Parathyroid adenoma (tissue), 2 donors: ENCODE results near the gene SYT7.

Experiments used
- H2AFZ ChIP-seq: fragments of 300-600 bp; sonication (generic); one replicate; pipeline ENCODE4 v1.7.0; 2017; ENCODE audit warnings: antibody characterized with exemption, mild to moderate bottlenecking
- H3K27ac ChIP-seq: fragments of 300-600 bp; sonication (generic); one replicate; pipeline ENCODE4 v1.7.0; 2017
- H3K27me3 ChIP-seq: fragments of 300-600 bp; sonication (generic); one replicate; pipeline ENCODE4 v1.7.0; 2017; ENCODE audit warnings: low read length; ENCODE audit not compliant: control insufficient read depth, insufficient read depth
- H3K36me3 ChIP-seq: fragments of 300-600 bp; sonication (generic); one replicate; pipeline ENCODE4 v1.7.0; 2017; ENCODE audit warnings: low read length; ENCODE audit not compliant: control insufficient read depth, insufficient read depth
- H3K4me1 ChIP-seq: fragments of 300-600 bp; sonication (generic); one replicate; pipeline ENCODE4 v1.7.0; 2017; ENCODE audit warnings: control low read depth
- H3K4me2 ChIP-seq: fragments of 300-600 bp; sonication (generic); one replicate; pipeline ENCODE4 v1.7.0; 2017; ENCODE audit warnings: low read length
- H3K4me3 ChIP-seq: fragments of 300-600 bp; sonication (generic); one replicate; pipeline ENCODE4 v1.7.0; 2017; ENCODE audit warnings: low read depth, low read length
- H3K79me2 ChIP-seq: fragments of 300-600 bp; sonication (generic); one replicate; pipeline ENCODE4 v1.7.0; 2017; ENCODE audit warnings: control low read depth
- H3K9ac ChIP-seq: fragments of 300-600 bp; sonication (generic); one replicate; pipeline ENCODE4 v1.7.0; 2017; ENCODE audit warnings: mild to moderate bottlenecking
- H3K9me3 ChIP-seq: fragments of 300-600 bp; sonication (generic); one replicate; pipeline ENCODE4 v1.7.0; 2017; ENCODE audit warnings: low read length; ENCODE audit not compliant: control insufficient read depth
- TF ChIP-seq, protein P1 (sequence below): fragments of 300-600 bp; sonication (generic); IDR thresholded peaks from one replicate; pipeline ENCODE4 v1.7.0; 2017; ENCODE audit warnings: antibody characterized with exemption, mild to moderate bottlenecking
- donor health status: primary hyperparathyroidism.

SYT7 gene

DNA sequence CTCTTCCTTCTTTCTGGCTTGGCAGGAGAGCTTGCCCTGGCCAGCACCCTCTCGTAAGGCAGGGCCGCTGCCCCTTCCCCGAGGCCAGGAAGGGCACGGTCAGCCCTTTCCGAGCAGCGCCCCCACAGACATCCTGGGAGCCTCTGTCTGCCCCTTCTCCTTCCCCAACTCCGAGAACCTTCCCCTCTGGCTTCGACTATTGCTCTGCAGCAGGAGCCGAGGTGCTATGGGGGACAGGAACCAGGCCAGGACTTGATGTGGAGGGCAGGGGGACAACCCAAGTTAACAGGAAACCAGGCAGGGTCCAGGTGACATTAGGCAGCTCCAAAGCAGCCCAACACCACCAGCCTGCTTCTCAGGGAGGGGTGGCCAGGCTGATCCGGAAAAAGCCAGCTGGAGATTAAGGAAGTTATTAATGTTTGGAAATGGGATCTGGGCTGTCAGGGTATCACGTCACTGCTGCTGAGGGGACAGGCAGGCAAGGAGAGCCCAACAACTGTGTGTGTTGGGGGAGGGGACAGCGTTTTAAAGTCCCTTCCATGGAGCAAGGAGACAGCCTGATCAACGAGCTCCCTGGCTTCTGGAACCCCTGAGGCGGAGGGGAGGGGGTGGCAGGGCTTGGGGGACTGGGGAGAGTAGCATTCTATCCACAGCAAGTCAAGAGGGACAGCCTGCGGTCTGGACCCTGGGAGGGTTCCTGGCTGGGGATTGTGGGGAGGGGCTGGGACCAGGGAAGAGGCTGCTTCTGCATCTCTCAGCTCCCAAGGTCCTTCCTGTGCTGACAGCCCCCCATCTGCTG lies 27.3 kb downstream of the SYT7 start:
- Histone ChIP-seq H3K4me1 (peaks cover 3% of the 10 kb centered on the region), H3K27me3 (no peaks in the 10 kb centered on the region), H3K27ac (no peak overlapping the region)

DNA sequence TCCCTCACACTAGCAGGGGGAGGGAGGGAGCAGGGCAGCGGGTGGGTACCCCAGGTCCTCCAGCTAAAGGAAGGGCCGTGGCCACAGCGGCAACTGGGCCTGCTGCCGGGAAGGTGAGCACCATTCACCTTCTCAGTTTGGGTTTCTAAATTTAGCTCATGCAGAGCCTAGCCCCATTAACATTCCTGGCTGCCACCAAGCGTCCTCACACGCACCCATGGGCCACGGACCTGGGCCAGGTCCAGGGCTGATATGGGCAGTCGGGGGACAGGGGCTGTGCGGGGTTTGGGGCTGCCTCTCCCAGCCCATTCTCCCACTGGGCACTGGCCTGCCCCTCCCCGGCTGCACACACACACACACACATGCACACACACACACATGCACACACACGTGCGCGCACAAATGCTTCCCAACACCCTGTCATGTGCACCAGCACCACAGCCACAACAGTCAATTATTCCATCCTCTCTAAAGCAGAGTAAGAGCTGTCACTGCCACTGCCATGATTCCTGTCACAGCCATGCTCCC lies 28.7 kb downstream of the SYT7 start:
- peak overlapping the region; percentile 58 for H2AFZ ChIP-seq
- peaks cover 3% of the 10 kb centered on the region for H3K4me1 ChIP-seq
- no peaks in the 10 kb centered on the region for H3K36me3 ChIP-seq
- H3K9ac ChIP-seq, result no peak overlapping the region
- H3K27me3 ChIP-seq, result no peaks in the 10 kb centered on the region
- no peaks in the 10 kb centered on the region for H3K79me2 ChIP-seq
- peak overlapping the region; percentile 59 for H3K27ac ChIP-seq
- H3K4me2 ChIP-seq, result no peak overlapping the region
- no peaks in the 10 kb centered on the region for H3K9me3 ChIP-seq
- TF ChIP-seq, protein P1, sequence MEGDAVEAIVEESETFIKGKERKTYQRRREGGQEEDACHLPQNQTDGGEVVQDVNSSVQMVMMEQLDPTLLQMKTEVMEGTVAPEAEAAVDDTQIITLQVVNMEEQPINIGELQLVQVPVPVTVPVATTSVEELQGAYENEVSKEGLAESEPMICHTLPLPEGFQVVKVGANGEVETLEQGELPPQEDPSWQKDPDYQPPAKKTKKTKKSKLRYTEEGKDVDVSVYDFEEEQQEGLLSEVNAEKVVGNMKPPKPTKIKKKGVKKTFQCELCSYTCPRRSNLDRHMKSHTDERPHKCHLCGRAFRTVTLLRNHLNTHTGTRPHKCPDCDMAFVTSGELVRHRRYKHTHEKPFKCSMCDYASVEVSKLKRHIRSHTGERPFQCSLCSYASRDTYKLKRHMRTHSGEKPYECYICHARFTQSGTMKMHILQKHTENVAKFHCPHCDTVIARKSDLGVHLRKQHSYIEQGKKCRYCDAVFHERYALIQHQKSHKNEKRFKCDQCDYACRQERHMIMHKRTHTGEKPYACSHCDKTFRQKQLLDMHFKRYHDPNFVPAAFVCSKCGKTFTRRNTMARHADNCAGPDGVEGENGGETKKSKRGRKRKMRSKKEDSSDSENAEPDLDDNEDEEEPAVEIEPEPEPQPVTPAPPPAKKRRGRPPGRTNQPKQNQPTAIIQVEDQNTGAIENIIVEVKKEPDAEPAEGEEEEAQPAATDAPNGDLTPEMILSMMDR, result no peak
- H3K4me3 ChIP-seq, result no peak overlapping the region

More for the DNA sequence above, 27.3 kb downstream of the SYT7 start:
- no peaks in the 10 kb centered on the region for H3K36me3 ChIP-seq
- no peak overlapping the region for H3K4me3 ChIP-seq
- no peaks in the 10 kb centered on the region for H3K79me2 ChIP-seq
- no peaks in the 10 kb centered on the region for H3K9me3 ChIP-seq
- TF ChIP-seq, protein P1, result no peak
- no peak overlapping the region for H3K4me2 ChIP-seq
- H2AFZ ChIP-seq, result no peak overlapping the region
- no peak overlapping the region for H3K9ac ChIP-seq

DNA sequence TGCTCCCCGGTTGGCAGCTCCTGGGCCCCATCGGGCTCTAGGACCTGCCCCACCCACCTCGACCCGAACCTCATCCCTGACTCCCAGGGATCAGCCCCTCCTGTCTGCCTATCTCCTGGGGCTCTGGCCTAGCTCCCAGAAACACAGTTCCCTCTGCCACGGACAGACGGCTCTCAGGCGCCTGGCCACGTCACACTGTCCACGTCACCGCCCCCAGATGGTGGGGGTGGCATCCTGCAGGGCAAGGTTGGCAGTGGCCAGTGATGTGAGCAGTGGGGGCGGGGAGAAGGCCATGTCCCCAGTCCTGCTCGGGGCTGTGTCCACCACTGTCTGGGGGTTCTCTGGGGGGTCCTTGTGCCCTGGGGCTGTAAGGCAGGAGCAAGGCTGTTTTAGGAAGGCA lies 29.2 kb downstream of the SYT7 start:
- Histone ChIP-seq H3K27me3 (no peaks in the 10 kb centered on the region), H3K79me2 (no peaks in the 10 kb centered on the region), H3K9me3 (no peaks in the 10 kb centered on the region), H3K9ac (no peak overlapping the region), H3K27ac (peak overlapping the region; percentile 59), H3K4me2 (no peak overlapping the region), H2AFZ (peak overlapping the region; percentile 58), H3K4me1 (peaks cover 3% of the 10 kb centered on the region), H3K4me3 (no peak overlapping the region), H3K36me3 (no peaks in the 10 kb centered on the region)
- TF ChIP-seq, protein P1, result no peak

DNA sequence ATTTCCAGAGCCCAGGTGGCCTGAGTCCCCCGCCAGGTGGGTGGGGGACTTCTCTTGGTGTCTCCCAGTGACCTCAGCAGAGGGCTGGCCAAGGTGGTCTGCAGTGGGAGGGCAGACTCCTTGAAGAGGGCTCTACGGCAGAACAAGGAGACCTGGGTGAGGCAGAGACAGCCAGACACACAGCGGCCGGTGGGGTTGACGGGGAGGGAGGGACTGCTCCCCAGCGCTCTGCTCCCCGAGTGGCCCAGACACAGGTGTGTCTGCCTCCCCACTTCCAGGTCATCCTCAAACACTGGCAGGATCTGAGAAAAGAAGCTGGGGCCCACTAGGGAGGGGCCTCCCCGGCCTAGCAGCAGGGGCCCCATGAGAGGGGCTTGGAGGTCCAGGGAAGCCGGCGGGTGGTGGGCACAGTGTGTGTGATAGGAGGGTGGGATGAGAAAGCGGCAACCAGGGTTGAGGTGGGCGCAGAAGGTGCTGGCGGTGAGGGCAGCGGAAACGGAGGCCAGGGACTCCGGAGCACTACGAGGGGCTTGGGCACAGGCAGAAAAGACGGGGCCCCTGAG lies 30.1 kb downstream of the SYT7 start:
- Histone ChIP-seq H3K4me3 (no peak overlapping the region), H3K4me1 (peaks cover 3% of the 10 kb centered on the region), H2AFZ (no peak overlapping the region), H3K9me3 (no peaks in the 10 kb centered on the region), H3K79me2 (no peaks in the 10 kb centered on the region), H3K36me3 (no peaks in the 10 kb centered on the region), H3K9ac (no peak overlapping the region), H3K4me2 (no peak overlapping the region), H3K27ac (no peak overlapping the region), H3K27me3 (no peaks in the 10 kb centered on the region)
- TF ChIP-seq, protein P1, result no peak
